Ovary (tissue), 9 donors: ENCODE results near the gene PAFAH2. TPM values are rescaled to one million over a fixed set of nuclear protein-coding genes. Genes with fewer than 3 reads are reported as not detected.

Experiments
- DNase-seq, 5 donors: peaks; one replicate each; pipeline ENCODE4 v3.0.0-alpha.2; 2019 to 2020
- H3K27ac ChIP-seq, 2 donors: fragments of 200-600 bp; one replicate each; pipeline versions ENCODE4 v1.5.1 to v1.8.0; 2019 to 2022
- H3K27me3 ChIP-seq: fragments of 200-600 bp; one replicate; pipeline ENCODE4 v1.8.0; 2022
- H3K36me3 ChIP-seq: fragments of 200-600 bp; sonication (generic); one replicate; pipeline ENCODE4 v1.5.1; 2019
- H3K4me1 ChIP-seq: one replicate; pipeline ENCODE4 v1.8.1; 2013; ENCODE audit warnings: mild to moderate bottlenecking, moderate library complexity; ENCODE audit not compliant: insufficient read depth
- H3K4me3 ChIP-seq: fragments of 200-600 bp; sonication (generic); one replicate; pipeline ENCODE4 v1.5.1; 2017
- H3K9me3 ChIP-seq, 2 donors: fragments of 200-600 bp in 1 of 2; sonication (generic) in 1 of 2; one replicate each; pipeline versions ENCODE4 v1.5.1 to v1.8.1; 2013 to 2019; ENCODE audit warnings: mild to moderate bottlenecking in 1 of 2, moderate library complexity in 1 of 2
- CTCF ChIP-seq, 3 donors: fragments of 450-650 bp in 2 of 3; fragments of 200-600 bp in 1 of 3; IDR thresholded peaks; one replicate each; pipeline versions ENCODE4 v1.5.1 to v1.8.0; 2016 to 2022; ENCODE audit warnings: antibody characterized with exemption in 3 of 3, mild to moderate bottlenecking in 1 of 3
- EP300 ChIP-seq: sonication (generic); formaldehyde crosslinking; IDR thresholded peaks from one replicate; pipeline ENCODE4 v1.6.1; 2017; ENCODE audit warnings: antibody characterized with exemption
- POLR2A ChIP-seq: fragments of 450-650 bp; IDR thresholded peaks from one replicate; pipeline ENCODE4 v1.6.1; 2017; ENCODE audit warnings: antibody characterized with exemption, mild to moderate bottlenecking, moderate library complexity
- WGBS, 3 donors: extraction: QIAGEN DNeasy Blood & Tissue Kit in 1 of 3; methylation state at CpG; one replicate each; pipeline versions ENCODE4 v1.1.5 to v1.1.7; 2013 to 2017; 5-methylcytosine and 5-hydroxymethylcytosine counted together
- intact Hi-C, 4 donors: fragments of 100-400 bp; cut with DNase I; formaldehyde crosslinking; loops; one replicate each; pipeline versions ENCODE4 v1.11.0 to v1.15.1; 2022 to 2023
- polyA plus RNA-seq, 2 donors: library from polyadenylated mRNA; stranded (reverse); fragments of 200-250 nt in 1 of 2; fragments of 350-450 nt in 1 of 2; fragmentation: Illumina TruSeq in 1 of 2; extraction: RNeasy Lipid Tissue Mini Kit (QIAGEN cat#74804) in 1 of 2; gene quantifications; one replicate each; pipeline ENCODE4 v1.2.3, GENCODE V29; 2013 to 2014
- total RNA-seq, 7 donors: library from RNA; depleted of rRNA in 2 of 7; stranded (reverse); fragments of >200 nt in 2 of 7; fragmentation: NEBNext Ultra II Directional in 3 of 7; extraction: Animal tissue kit (Norgen Biotek cat#: 25700) in 3 of 7; gene quantifications; one replicate each; pipeline versions ENCODE4 v1.1.0 to v1.2.4, GENCODE V29; 2016 to 2023
- donor health status: DM: no; HTN: no; CAD: no; lungs with moderate emphysema.
- donor health status: DM: no; HTN: no; CAD: no.
- donor health status: Bipolar disorder and iron deficiency.
- donor health status: DM: yes; HTN: yes; CAD: no.
- donor health status: DM: no; HTN: no; CAD: no.
- donor health status: DM: yes; HTN: yes; CAD: no.

PAFAH2 gene
- total and polyA plus RNA-seq, 9 donors: 3.4 to 12.1 (median 6.1) TPM

- TF ChIP-seq EP300: no peak
- TF ChIP-seq CTCF (IDR thresholded peaks at IDR 0.05): no peak
- no peak for TF ChIP-seq POLR2A
- DNase-seq: peak in 1 of 5 donors; percentile 16
- no peaks in the 10 kb centered on the region for H3K9me3 ChIP-seq
- no peaks in the 10 kb centered on the region for H3K27me3 ChIP-seq
- intact Hi-C loops: loop anchor here in 3 of 4 donors (5.0 to 10.0 kb wide), 3 partner anchors 104 to 117 kb away; partner anchors contain the start of gene FAM110D (in 1 of the 3)
- no peak overlapping the region for H3K4me3 ChIP-seq
- 57 to 64% (median 59%) methylated on average over 6 of the region's 6 CpGs for WGBS, 3 donors
- no peaks in the 10 kb centered on the region for H3K36me3 ChIP-seq
- H3K4me1 ChIP-seq: peaks cover 1% of the 10 kb centered on the region
- no peak overlapping the region for H3K27ac ChIP-seq
Measured at GRCh38 chr1:26037904-26038303, 40.0 kb upstream of the PAFAH2 start.

- intact Hi-C loops: loop anchor here in 3 of 4 donors (5.0 to 10.0 kb wide), 3 partner anchors 105 to 118 kb away; partner anchors contain the start of gene FAM110D (in 1 of the 3)
- 49 to 55% (median 54%) methylated on average over 9 to 11 of the region's 11 CpGs for WGBS, 3 donors
- TF ChIP-seq POLR2A (no peak), EP300 (no peak), CTCF (IDR thresholded peaks at IDR 0.05) (no peak)
Measured at GRCh38 chr1:26036756-26037281, 39.0 kb upstream of the PAFAH2 start.

GRCh38 chr1:26035959-26036755, 38.3 kb upstream of the PAFAH2 start:
- Histone ChIP-seq H3K36me3 (no peaks in the 10 kb centered on the region), H3K4me1 (peaks cover 1% of the 10 kb centered on the region), H3K27ac (peak overlapping the region; percentile 72 to 90), H3K4me3 (peak overlapping the region; percentile 54), H3K9me3 (no peaks in the 10 kb centered on the region), H3K27me3 (no peaks in the 10 kb centered on the region)
- DNase-seq: peak; percentile 80 to 92 (median 87)
- TF ChIP-seq POLR2A (no peak), CTCF (IDR thresholded peaks at IDR 0.05) (peak; percentile 98 to 99 (median 99)), EP300 (no peak)
- intact Hi-C loops: loop anchor here in 3 of 4 donors (5.0 to 10.0 kb wide), 3 partner anchors 106 to 119 kb away; partner anchors contain the start of gene FAM110D (in 1 of the 3)
- WGBS, 3 donors: 3 to 7% (median 4%) methylated on average over 38 to 39 of the region's 39 CpGs

More at GRCh38 chr1:26036756-26037281, 39.0 kb upstream of the PAFAH2 start:
- Histone ChIP-seq H3K4me1 (peaks cover 1% of the 10 kb centered on the region), H3K9me3 (no peaks in the 10 kb centered on the region), H3K27me3 (no peaks in the 10 kb centered on the region), H3K27ac (peak overlapping the region in 1 of 2 donors; percentile 90), H3K36me3 (no peaks in the 10 kb centered on the region), H3K4me3 (no peak overlapping the region)
- peak in 1 of 5 donors; percentile 48 for DNase-seq

- DNase-seq: peak; percentile 91 to 96 (median 94)
- intact Hi-C loops: loop anchor here in 3 of 4 donors (5.0 to 10.0 kb wide), 3 partner anchors 107 to 119 kb away; partner anchors contain the start of gene FAM110D (in 1 of the 3)
- no peak for TF ChIP-seq EP300
- peak; percentile 75 for TF ChIP-seq POLR2A
- no peak for TF ChIP-seq CTCF (IDR thresholded peaks at IDR 0.05)
- peak overlapping the region; percentile 54 for H3K4me3 ChIP-seq
- H3K27me3 ChIP-seq: no peaks in the 10 kb centered on the region
- no peaks in the 10 kb centered on the region for H3K9me3 ChIP-seq
- H3K4me1 ChIP-seq: peaks cover 1% of the 10 kb centered on the region
- H3K27ac ChIP-seq: peak overlapping the region; percentile 72 to 90
- H3K36me3 ChIP-seq: no peaks in the 10 kb centered on the region
- WGBS, 3 donors: 0 to 1% (median 0%) methylated on average over 44 to 60 of the region's 60 CpGs
Measured at GRCh38 chr1:26035203-26035958, 37.5 kb upstream of the PAFAH2 start.
